HEK293T (cell line): Measurements from ENCODE around the gene DDX47.

ENCODE experiments used
- FOXA1 ChIP-seq: fragments of 450-650 bp; IDR thresholded peaks from 2 replicates; pipeline ENCODE4 v1.6.1; 2016; ENCODE audit warnings: mild to moderate bottlenecking
- HDGF ChIP-seq: fragments of 450-650 bp; IDR thresholded peaks from 2 replicates; pipeline ENCODE4 v1.6.1; 2017; ENCODE audit warnings: antibody characterized with exemption, borderline replicate concordance
- NFRKB ChIP-seq: fragments of 450-650 bp; IDR thresholded peaks from 2 replicates; pipeline ENCODE4 v1.6.1; 2016; ENCODE audit warnings: mild to moderate bottlenecking, moderate library complexity
- SP1 ChIP-seq: fragments of 450-650 bp; IDR thresholded peaks from 2 replicates; pipeline ENCODE4 v1.6.1; 2017
- SUZ12 ChIP-seq: fragments of 450-650 bp; IDR thresholded peaks from 2 replicates; pipeline ENCODE4 v1.6.1; 2016; ENCODE audit warnings: mild to moderate bottlenecking
- TARDBP ChIP-seq: fragments of 450-650 bp; IDR thresholded peaks from 2 replicates; pipeline ENCODE4 v1.6.1; 2016
- ZNF384 ChIP-seq: fragments of 450-650 bp; IDR thresholded peaks from 2 replicates; pipeline ENCODE4 v1.6.1; 2016

- TF ChIP-seq HDGF (no peak), SP1 (no peak), FOXA1 (no peak), ZNF384 (no peak), SUZ12 (no peak), NFRKB (no peak), TARDBP (no peak)
Observed at GRCh38 chr12:12877153-12877768, 64.1 kb downstream of the DDX47 start.
